ENCODE data around the gene P2RY2.

The P2RY2 gene

DNA sequence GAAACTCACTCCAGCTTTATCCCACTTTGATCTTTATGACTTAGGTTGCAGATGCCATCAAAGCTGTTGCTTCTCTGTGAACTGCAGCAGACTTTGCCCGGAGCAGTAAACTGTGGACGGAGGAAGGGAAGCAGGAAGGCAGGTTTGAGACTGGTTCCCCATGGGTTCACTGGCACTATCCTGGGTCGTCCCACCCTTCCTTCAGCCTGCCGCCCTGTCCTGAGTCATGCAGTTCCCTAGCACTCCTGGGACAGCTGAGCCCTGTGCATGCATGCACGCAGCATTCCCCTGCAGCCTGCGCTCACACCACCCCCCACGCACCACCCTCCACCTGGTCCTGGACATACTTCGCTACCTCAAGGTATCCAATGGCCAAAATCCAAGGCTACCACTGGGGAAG, 23.5 kb upstream of the P2RY2 start:
- Histone ChIP-seq H3K4me2 (ENCODE audit: low read length) (no peak overlapping the region), H3K27ac (ENCODE audit: low read depth, low read length) (no peak overlapping the region)

DNA sequence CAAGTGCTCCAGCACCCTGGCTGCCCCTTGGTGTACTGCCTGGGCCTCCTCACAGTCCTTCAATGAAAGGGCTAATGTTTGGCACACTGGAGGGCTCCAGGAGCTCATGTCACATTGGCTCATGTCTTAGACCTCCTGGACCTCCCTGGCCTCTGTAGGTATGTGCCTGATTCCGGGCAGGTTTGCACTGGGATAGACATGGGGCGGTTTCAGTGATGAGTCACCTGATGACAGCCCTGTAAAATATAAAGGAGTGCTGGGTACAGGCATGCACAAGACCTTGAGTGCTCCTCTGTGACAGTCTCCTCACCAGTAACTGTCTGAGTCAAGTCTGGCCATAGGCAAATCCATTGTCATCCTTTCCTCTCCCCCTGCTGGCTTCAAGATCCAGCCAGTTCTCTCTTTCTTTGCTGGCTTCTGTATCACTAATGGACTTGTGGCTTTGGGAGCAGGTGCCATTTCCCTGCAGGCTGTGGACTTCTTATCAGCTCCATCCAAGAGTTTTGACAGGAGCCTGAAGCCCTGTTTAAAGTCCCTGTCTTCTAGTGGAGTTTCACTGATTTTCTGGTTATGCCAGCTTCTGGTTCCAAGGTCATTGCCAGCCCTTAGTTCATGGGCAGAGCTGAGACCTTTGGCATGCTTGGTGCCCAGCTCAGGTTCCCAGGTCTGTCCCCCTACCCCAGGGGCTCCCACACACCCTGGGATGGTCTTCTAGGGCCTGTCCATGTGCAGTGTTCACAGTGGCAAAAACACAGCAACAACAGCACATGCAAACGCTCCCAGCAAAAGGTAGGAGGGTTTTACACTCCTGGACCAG, 22.7 kb upstream of the P2RY2 start:
- no peak overlapping the region for H3K4me2 ChIP-seq (ENCODE audit: low read length)
- H3K9me3 ChIP-seq (ENCODE audit: control insufficient read depth, insufficient read depth, low read length), result no peaks in the 10 kb centered on the region
- H3K27ac ChIP-seq (ENCODE audit: low read depth, low read length), result no peak overlapping the region
- H3K4me3 ChIP-seq (ENCODE audit: low read length), result no peak overlapping the region
- H3K4me1 ChIP-seq (ENCODE audit: control insufficient read depth, low read length), result no peaks in the 10 kb centered on the region
- no peaks in the 10 kb centered on the region for H3K9me2 ChIP-seq (replicated peaks; ENCODE audit: control insufficient read depth, low read length)
- H3K27me3 ChIP-seq (ENCODE audit: control insufficient read depth, low read length), result peaks cover 14% of the 10 kb centered on the region
- TF ChIP-seq, protein P1, sequence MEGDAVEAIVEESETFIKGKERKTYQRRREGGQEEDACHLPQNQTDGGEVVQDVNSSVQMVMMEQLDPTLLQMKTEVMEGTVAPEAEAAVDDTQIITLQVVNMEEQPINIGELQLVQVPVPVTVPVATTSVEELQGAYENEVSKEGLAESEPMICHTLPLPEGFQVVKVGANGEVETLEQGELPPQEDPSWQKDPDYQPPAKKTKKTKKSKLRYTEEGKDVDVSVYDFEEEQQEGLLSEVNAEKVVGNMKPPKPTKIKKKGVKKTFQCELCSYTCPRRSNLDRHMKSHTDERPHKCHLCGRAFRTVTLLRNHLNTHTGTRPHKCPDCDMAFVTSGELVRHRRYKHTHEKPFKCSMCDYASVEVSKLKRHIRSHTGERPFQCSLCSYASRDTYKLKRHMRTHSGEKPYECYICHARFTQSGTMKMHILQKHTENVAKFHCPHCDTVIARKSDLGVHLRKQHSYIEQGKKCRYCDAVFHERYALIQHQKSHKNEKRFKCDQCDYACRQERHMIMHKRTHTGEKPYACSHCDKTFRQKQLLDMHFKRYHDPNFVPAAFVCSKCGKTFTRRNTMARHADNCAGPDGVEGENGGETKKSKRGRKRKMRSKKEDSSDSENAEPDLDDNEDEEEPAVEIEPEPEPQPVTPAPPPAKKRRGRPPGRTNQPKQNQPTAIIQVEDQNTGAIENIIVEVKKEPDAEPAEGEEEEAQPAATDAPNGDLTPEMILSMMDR (IDR thresholded peaks at IDR 0.05; ENCODE audit: low read depth, low read length, poor library complexity, severe bottlenecking), result no peak
- no peak for TF ChIP-seq EZH2phosphoT487 (IDR thresholded peaks at IDR 0.05; ENCODE audit: borderline replicate concordance, low read length)
- no peaks in the 10 kb centered on the region for H4K20me1 ChIP-seq (ENCODE audit: control insufficient read depth, insufficient read depth, low read depth, low read length)
- H3K79me2 ChIP-seq (ENCODE audit: control insufficient read depth, low read length), result no peaks in the 10 kb centered on the region
- H3K36me3 ChIP-seq (ENCODE audit: control insufficient read depth, low read length), result no peaks in the 10 kb centered on the region
- H3F3A ChIP-seq (ENCODE audit: control insufficient read depth, insufficient read depth), result no peaks in the 10 kb centered on the region

More for the DNA sequence above, 23.5 kb upstream of the P2RY2 start:
- no peaks in the 10 kb centered on the region for H3K36me3 ChIP-seq (ENCODE audit: control insufficient read depth, low read length)
- peaks cover 14% of the 10 kb centered on the region for H3K27me3 ChIP-seq (ENCODE audit: control insufficient read depth, low read length)
- no peak for TF ChIP-seq EZH2phosphoT487 (IDR thresholded peaks at IDR 0.05; ENCODE audit: borderline replicate concordance, low read length)
- TF ChIP-seq, protein P1 (IDR thresholded peaks at IDR 0.05; ENCODE audit: low read depth, low read length, poor library complexity, severe bottlenecking), result no peak
- H3K4me3 ChIP-seq (ENCODE audit: low read length), result no peak overlapping the region
- H3K9me2 ChIP-seq (replicated peaks; ENCODE audit: control insufficient read depth, low read length), result no peaks in the 10 kb centered on the region
- H3K79me2 ChIP-seq (ENCODE audit: control insufficient read depth, low read length), result no peaks in the 10 kb centered on the region
- no peaks in the 10 kb centered on the region for H4K20me1 ChIP-seq (ENCODE audit: control insufficient read depth, insufficient read depth, low read depth, low read length)
- peaks cover 4% of the 10 kb centered on the region for H3K4me1 ChIP-seq (ENCODE audit: control insufficient read depth, low read length)
- H3F3A ChIP-seq (ENCODE audit: control insufficient read depth, insufficient read depth), result no peaks in the 10 kb centered on the region
- no peaks in the 10 kb centered on the region for H3K9me3 ChIP-seq (ENCODE audit: control insufficient read depth, insufficient read depth, low read length)

DNA sequence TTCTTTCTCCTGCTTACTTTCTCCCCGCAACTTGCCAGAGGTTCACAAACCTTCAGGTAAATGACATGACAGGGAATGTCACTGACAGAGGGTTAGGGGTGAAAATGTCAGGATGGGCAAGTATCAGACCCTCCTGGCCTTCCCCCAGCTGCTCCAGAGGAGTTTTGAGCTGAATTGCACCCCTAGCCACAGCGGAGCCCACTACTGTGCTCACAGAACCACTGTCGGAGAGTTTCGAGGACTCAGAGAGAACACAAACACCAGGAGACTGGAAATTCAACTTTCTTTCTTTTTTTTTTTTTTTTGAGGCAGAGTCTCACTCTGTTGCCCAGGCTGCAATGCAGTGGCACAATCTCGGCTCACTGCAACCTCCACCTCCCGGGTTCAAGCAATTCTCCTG, 21.5 kb upstream of the P2RY2 start:
- TF ChIP-seq, protein P1 (IDR thresholded peaks at IDR 0.05; ENCODE audit: low read depth, low read length, poor library complexity, severe bottlenecking), result no peak
- TF ChIP-seq EZH2phosphoT487 (IDR thresholded peaks at IDR 0.05; ENCODE audit: borderline replicate concordance, low read length), result no peak

More for the DNA sequence above, 21.5 kb upstream of the P2RY2 start:
- no peak overlapping the region for H3K27ac ChIP-seq (ENCODE audit: low read depth, low read length)
- no peaks in the 10 kb centered on the region for H3K4me1 ChIP-seq (ENCODE audit: control insufficient read depth, low read length)
- H3K36me3 ChIP-seq (ENCODE audit: control insufficient read depth, low read length), result no peaks in the 10 kb centered on the region
- H3K9me3 ChIP-seq (ENCODE audit: control insufficient read depth, insufficient read depth, low read length), result no peaks in the 10 kb centered on the region
- H3K4me3 ChIP-seq (ENCODE audit: low read length), result no peak overlapping the region
- no peaks in the 10 kb centered on the region for H3F3A ChIP-seq (ENCODE audit: control insufficient read depth, insufficient read depth)
- no peaks in the 10 kb centered on the region for H3K9me2 ChIP-seq (replicated peaks; ENCODE audit: control insufficient read depth, low read length)
- no peaks in the 10 kb centered on the region for H4K20me1 ChIP-seq (ENCODE audit: control insufficient read depth, insufficient read depth, low read depth, low read length)
- no peak overlapping the region for H3K4me2 ChIP-seq (ENCODE audit: low read length)
- H3K79me2 ChIP-seq (ENCODE audit: control insufficient read depth, low read length), result no peaks in the 10 kb centered on the region
- peaks cover 21% of the 10 kb centered on the region for H3K27me3 ChIP-seq (ENCODE audit: control insufficient read depth, low read length)

All from DOHH2 (cell line).